Keratinocyte (primary cell): ENCODE results near the gene COX6B2. TPM values are rescaled to one million over a fixed set of nuclear protein-coding genes. Genes with fewer than 3 reads are reported as not detected.

Experiments
- DNase-seq: peaks from one replicate; pipeline ENCODE4 v3.0.0-alpha.2; 2011; ENCODE audit warnings: low read depth, missing footprints, low spot score
- FAIRE-seq: peaks from 2 replicates; lab custom pipeline; 2011; peaks lifted over from hg19 to GRCh38; lab: Jason Lieb, UNC
- H2AFZ ChIP-seq: 2 replicates; pipeline ENCODE4 v1.6.0; 2012; ENCODE audit warnings: low read length, control low read depth, inconsistent platforms; ENCODE audit not compliant: control insufficient read depth
- H3K27ac ChIP-seq: 2 replicates; pipeline ENCODE4 v1.5.1; 2011; ENCODE audit warnings: low read length; ENCODE audit not compliant: control insufficient read depth, insufficient read depth
- H3K27me3 ChIP-seq: 3 replicates; pipeline ENCODE4 v1.6.0; 2011; ENCODE audit warnings: low read length; ENCODE audit not compliant: control insufficient read depth, insufficient read depth; ENCODE audit errors: extremely low read depth
- H3K36me3 ChIP-seq, 2 experiments: 2 replicates in 1 of 2; 3 replicates in 1 of 2; pipeline ENCODE4 v1.5.1; 2011; ENCODE audit warnings: low read length in 2 of 2, mild to moderate bottlenecking in 1 of 2; ENCODE audit not compliant: control insufficient read depth in 2 of 2, insufficient read depth in 2 of 2; ENCODE audit errors: extremely low read depth in 1 of 2
- H3K4me1 ChIP-seq: 3 replicates; pipeline ENCODE4 v1.5.1; 2011; ENCODE audit warnings: low read length; ENCODE audit not compliant: control insufficient read depth, insufficient read depth; ENCODE audit errors: extremely low read depth
- H3K4me2 ChIP-seq: 3 replicates; pipeline ENCODE4 v1.6.0; 2011; ENCODE audit warnings: low read depth, low read length; ENCODE audit not compliant: control insufficient read depth, insufficient read depth; ENCODE audit errors: extremely low read depth
- H3K4me3 ChIP-seq, 3 experiments: fragments of 200-600 bp in 1 of 3; sonication (generic) in 1 of 3; 2 replicates in 2 of 3; 3 replicates in 1 of 3; pipeline ENCODE4 v1.5.1; 2011 to 2016; ENCODE audit warnings: low read length in 3 of 3, mild to moderate bottlenecking in 3 of 3, control low read depth in 2 of 3, inconsistent platforms in 1 of 3, low read depth in 1 of 3, mixed read lengths in 1 of 3, mixed run types in 1 of 3, moderate library complexity in 1 of 3; ENCODE audit not compliant: control insufficient read depth in 2 of 3, insufficient read depth in 2 of 3; ENCODE audit errors: extremely low read depth in 1 of 3
- H3K79me2 ChIP-seq: 2 replicates; pipeline ENCODE4 v1.6.0; 2012; ENCODE audit warnings: low read length; ENCODE audit not compliant: control insufficient read depth, insufficient read depth
- H3K9ac ChIP-seq: 3 replicates; pipeline ENCODE4 v1.6.0; 2011; ENCODE audit warnings: low read length; ENCODE audit not compliant: control insufficient read depth, insufficient read depth; ENCODE audit errors: extremely low read depth
- H3K9me1 ChIP-seq: 3 replicates; pipeline ENCODE4 v1.6.0; 2011; ENCODE audit warnings: low read length; ENCODE audit not compliant: control insufficient read depth, insufficient read depth; ENCODE audit errors: extremely low read depth
- H3K9me3 ChIP-seq: 2 replicates; pipeline ENCODE4 v1.5.1; 2012; ENCODE audit warnings: low read depth, low read length; ENCODE audit not compliant: control insufficient read depth
- H4K20me1 ChIP-seq: 3 replicates; pipeline ENCODE4 v1.6.0; 2011; ENCODE audit warnings: low read length; ENCODE audit not compliant: control insufficient read depth, insufficient read depth; ENCODE audit errors: extremely low read depth
- EZH2 ChIP-seq: IDR thresholded peaks from one replicate; pipeline ENCODE4 v1.6.1; 2012; ENCODE audit warnings: inconsistent platforms, mild to moderate bottlenecking, low read length, moderate library complexity
- dilution Hi-C: fragments of 300-500 bp; cut with MboI; formaldehyde crosslinking; loops from one replicate; pipeline ENCODE4 v1.7.0; 2020; ENCODE audit warnings: low sequenced_read_pairs; ENCODE audit not compliant: extremely low pct_ligation_motif_present
- polyA plus RNA-seq, 5 experiments: library from polyadenylated mRNA; depleted of rRNA in 3 of 5; stranded (reverse) in 3 of 5; stranded (forward) in 1 of 5; unstranded in 1 of 5; fragments of >200 nt; gene quantifications; 1 replicate in 1 of 5; 2 replicates in 3 of 5; 3 replicates in 1 of 5; pipeline versions ENCODE4 v1.2.1 to v1.2.3, GENCODE V29; 2011 to 2012; ENCODE audit warnings: missing spikeins in 2 of 5, low read depth in 1 of 5, low replicate concordance in 1 of 5
- TF ChIP-seq, protein P1 (sequence below), 3 experiments: IDR thresholded peaks in 1 of 3; conservative IDR thresholded peaks in 1 of 3; optimal IDR thresholded peaks in 1 of 3; 2 replicates in 2 of 3; 3 replicates in 1 of 3; pipeline versions ENCODE3 to v1.5.1; 2011; ENCODE audit warnings: low read length in 3 of 3, mild to moderate bottlenecking in 3 of 3, moderate library complexity in 2 of 3, control low read depth in 1 of 3, inconsistent platforms in 1 of 3; ENCODE audit not compliant: insufficient read depth in 2 of 3; ENCODE audit errors: extremely low read depth in 1 of 3

COX6B2 gene
- polyA plus RNA-seq, 1 donor (not counting 4 experiments of a cell fraction or from before 2014, with no cell fraction given), result 1.4 TPM

DNA sequence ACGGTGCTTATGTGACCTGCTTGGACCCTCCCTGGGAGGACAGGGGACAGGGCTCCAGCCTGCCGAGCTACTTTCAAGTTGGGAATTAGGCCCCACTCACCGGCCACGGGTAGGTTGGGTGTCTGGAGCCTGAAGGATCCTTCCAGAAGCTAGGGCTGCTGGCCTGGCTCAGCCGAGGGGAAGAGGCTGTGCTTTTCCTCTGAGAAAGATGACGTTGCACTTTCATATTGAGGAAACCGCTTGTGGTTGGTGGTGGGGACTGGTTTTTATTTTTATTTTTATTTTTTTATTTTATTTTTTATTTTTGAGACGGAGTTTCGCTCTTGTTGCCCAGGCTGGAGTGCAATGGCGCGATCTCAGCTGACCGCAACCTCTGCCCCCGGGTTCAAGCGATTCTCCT, 29.3 kb downstream of the COX6B2 start, which contains the start of gene TMEM150B:
TMEM150B (minus strand) TSS at position 170 of the 400 bp plus-strand sequence. CDS start 4,305 bp downstream, outside the sequence.
- H3K4me2 ChIP-seq, result no peak within 1 kb of the TSS
- TF ChIP-seq, protein P1, sequence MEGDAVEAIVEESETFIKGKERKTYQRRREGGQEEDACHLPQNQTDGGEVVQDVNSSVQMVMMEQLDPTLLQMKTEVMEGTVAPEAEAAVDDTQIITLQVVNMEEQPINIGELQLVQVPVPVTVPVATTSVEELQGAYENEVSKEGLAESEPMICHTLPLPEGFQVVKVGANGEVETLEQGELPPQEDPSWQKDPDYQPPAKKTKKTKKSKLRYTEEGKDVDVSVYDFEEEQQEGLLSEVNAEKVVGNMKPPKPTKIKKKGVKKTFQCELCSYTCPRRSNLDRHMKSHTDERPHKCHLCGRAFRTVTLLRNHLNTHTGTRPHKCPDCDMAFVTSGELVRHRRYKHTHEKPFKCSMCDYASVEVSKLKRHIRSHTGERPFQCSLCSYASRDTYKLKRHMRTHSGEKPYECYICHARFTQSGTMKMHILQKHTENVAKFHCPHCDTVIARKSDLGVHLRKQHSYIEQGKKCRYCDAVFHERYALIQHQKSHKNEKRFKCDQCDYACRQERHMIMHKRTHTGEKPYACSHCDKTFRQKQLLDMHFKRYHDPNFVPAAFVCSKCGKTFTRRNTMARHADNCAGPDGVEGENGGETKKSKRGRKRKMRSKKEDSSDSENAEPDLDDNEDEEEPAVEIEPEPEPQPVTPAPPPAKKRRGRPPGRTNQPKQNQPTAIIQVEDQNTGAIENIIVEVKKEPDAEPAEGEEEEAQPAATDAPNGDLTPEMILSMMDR (optimal IDR thresholded peaks at IDR 0.05 in 1 of 3, IDR thresholded peaks at IDR 0.05 in 1 of 3, conservative IDR thresholded peaks at IDR 0.05 in 1 of 3; ENCODE audit: extremely low read depth in 1 of 3, insufficient read depth in 2 of 3, low read length in 3 of 3), result no peak
- no peak for TF ChIP-seq EZH2
- peaks cover 12% of the 10 kb centered on the region for H3K27me3 ChIP-seq
- H3K79me2 ChIP-seq, result no peaks in the 10 kb centered on the region
- FAIRE-seq, result no peak
- dilution Hi-C loops, result no loop called here
- no peak for DNase-seq
- no peaks in the 10 kb centered on the region for H3K9me1 ChIP-seq
- no peak within 1 kb of the TSS for H3K4me3 ChIP-seq
- H3K36me3 ChIP-seq, result no peaks in the 10 kb centered on the region
- no peaks in the 10 kb centered on the region for H4K20me1 ChIP-seq
- H2AFZ ChIP-seq, result no peak within 1 kb of the TSS
- H3K4me1 ChIP-seq, result no peaks in the 10 kb centered on the region
- H3K27ac ChIP-seq, result no peak within 1 kb of the TSS
- no peak within 1 kb of the TSS for H3K9ac ChIP-seq
- no peaks in the 10 kb centered on the region for H3K9me3 ChIP-seq

DNA sequence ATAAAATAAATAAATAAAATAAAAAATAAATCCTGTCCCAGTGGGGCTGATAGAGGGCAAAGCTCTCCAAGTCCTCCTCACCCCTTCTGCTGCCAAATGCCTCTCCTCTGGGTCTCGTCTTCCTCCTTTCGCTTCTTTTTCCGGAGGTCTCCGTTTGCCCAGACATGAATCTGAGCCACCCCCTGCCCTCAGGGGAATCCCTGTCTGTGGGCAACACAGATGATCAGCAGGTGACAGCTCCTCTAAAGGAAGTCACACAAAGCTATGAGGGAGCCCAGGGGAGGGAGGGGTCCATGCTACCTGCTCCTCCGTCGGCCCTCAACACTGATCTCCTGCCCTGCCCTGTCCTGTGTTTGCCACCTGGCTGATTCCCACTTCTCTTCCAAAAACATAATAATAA, 29.9 kb downstream of the COX6B2 start:
- no peaks in the 10 kb centered on the region for H3K4me1 ChIP-seq
- TF ChIP-seq EZH2, result no peak
- TF ChIP-seq, protein P1 (optimal IDR thresholded peaks at IDR 0.05 in 1 of 3, IDR thresholded peaks at IDR 0.05 in 1 of 3, conservative IDR thresholded peaks at IDR 0.05 in 1 of 3; ENCODE audit: extremely low read depth in 1 of 3, insufficient read depth in 2 of 3, low read length in 3 of 3), result no peak
- no peak overlapping the region for H3K9ac ChIP-seq
- dilution Hi-C loops, result no loop called here
- FAIRE-seq (no peak), DNase-seq (no peak)
- no peaks in the 10 kb centered on the region for H3K9me3 ChIP-seq
- no peak overlapping the region for H3K4me2 ChIP-seq
- H2AFZ ChIP-seq, result no peak overlapping the region
- H3K79me2 ChIP-seq, result no peaks in the 10 kb centered on the region
- H3K27me3 ChIP-seq, result peaks cover 17% of the 10 kb centered on the region
- no peaks in the 10 kb centered on the region for H4K20me1 ChIP-seq
- no peak overlapping the region for H3K4me3 ChIP-seq
- no peaks in the 10 kb centered on the region for H3K36me3 ChIP-seq
- H3K9me1 ChIP-seq, result no peaks in the 10 kb centered on the region
- no peak overlapping the region for H3K27ac ChIP-seq
